GM23338 (cell line): Measurements from ENCODE around the gene BTC. TPM values are rescaled to one million over a fixed set of nuclear protein-coding genes. Genes with fewer than 3 reads are reported as not detected.

Experiments
- ATAC-seq: fragments of 200-7000 bp; cut with Tn5 transposase; 3 replicates; pipeline ENCODE4 v1.9.1; 2020
- DNase-seq: peaks from one replicate; pipeline ENCODE4 v3.0.0-alpha.2; 2015; ENCODE audit warnings: low spot score
- H2AFZ ChIP-seq: fragments of 200-600 bp; sonication (generic); 2 replicates; pipeline ENCODE4 v1.8.0; 2016; ENCODE audit warnings: antibody characterized with exemption, mild to moderate bottlenecking, moderate library complexity
- H3F3A ChIP-seq: fragments of 200-600 bp; sonication (generic); replicated peaks from 2 replicates; pipeline ENCODE4 v1.8.0; 2017; ENCODE audit warnings: antibody characterized with exemption, mixed run types, low read depth
- H3K27ac ChIP-seq: fragments of 200-600 bp; sonication (generic); 2 replicates; pipeline ENCODE4 v1.6.1; 2016; ENCODE audit warnings: low read depth
- H3K27me3 ChIP-seq: fragments of 200-600 bp; sonication (generic); 2 replicates; pipeline ENCODE4 v1.8.0; 2016; ENCODE audit warnings: mild to moderate bottlenecking, mixed run types, moderate library complexity; ENCODE audit not compliant: insufficient read depth
- H3K36me3 ChIP-seq: fragments of 200-600 bp; sonication (generic); 2 replicates; pipeline ENCODE4 v1.8.0; 2016; ENCODE audit warnings: mild to moderate bottlenecking; ENCODE audit not compliant: insufficient read depth
- H3K4me1 ChIP-seq: fragments of 200-600 bp; sonication (generic); 2 replicates; pipeline ENCODE4 v1.8.0; 2016; ENCODE audit warnings: mild to moderate bottlenecking, moderate library complexity; ENCODE audit not compliant: insufficient read depth
- H3K4me2 ChIP-seq: fragments of 200-600 bp; sonication (generic); 2 replicates; pipeline ENCODE4 v1.7.1; 2017; ENCODE audit warnings: mixed run types
- H3K4me3 ChIP-seq: fragments of 200-600 bp; sonication (generic); 2 replicates; pipeline ENCODE4 v1.6.1; 2016; ENCODE audit warnings: mixed run types
- H3K79me2 ChIP-seq: fragments of 200-600 bp; sonication (generic); replicated peaks from 2 replicates; pipeline ENCODE4 v1.8.0; 2017; ENCODE audit warnings: mild to moderate bottlenecking; ENCODE audit not compliant: insufficient read depth
- H3K9me2 ChIP-seq: fragments of 200-600 bp; sonication (generic); 2 replicates; pipeline ENCODE4 v1.8.0; 2017; ENCODE audit not compliant: insufficient read depth
- H4K20me1 ChIP-seq: fragments of 200-600 bp; sonication (generic); replicated peaks from 2 replicates; pipeline ENCODE4 v1.8.0; 2017; ENCODE audit warnings: mild to moderate bottlenecking; ENCODE audit not compliant: insufficient read depth
- H3K27ac Mint-ChIP-seq: 2 replicates; pipeline ENCODE4 v1.8.0; 2020; ENCODE audit warnings: inconsistent platforms, mild to moderate bottlenecking, moderate library complexity, mixed read lengths
- H3K27me3 Mint-ChIP-seq: 3 replicates; pipeline ENCODE4 v1.8.0; 2022; ENCODE audit warnings: low read depth, mild to moderate bottlenecking, moderate library complexity, mixed read lengths, inconsistent platforms; ENCODE audit not compliant: insufficient read depth, poor library complexity
- H3K36me3 Mint-ChIP-seq: 3 replicates; pipeline ENCODE4 v1.8.0; 2021; ENCODE audit warnings: low read depth, mild to moderate bottlenecking, inconsistent platforms, moderate library complexity, mixed read lengths
- H3K4me1 Mint-ChIP-seq: 3 replicates; pipeline ENCODE4 v1.8.0; 2020; ENCODE audit warnings: mild to moderate bottlenecking, inconsistent platforms, mixed read lengths
- H3K4me3 Mint-ChIP-seq: 3 replicates; pipeline ENCODE4 v1.8.0; 2021; ENCODE audit warnings: moderate library complexity, mild to moderate bottlenecking, inconsistent platforms, mixed read lengths
- H3K9me3 Mint-ChIP-seq: 3 replicates; pipeline ENCODE4 v1.8.0; 2020; ENCODE audit warnings: moderate library complexity, mild to moderate bottlenecking, inconsistent platforms, mixed read lengths
- EZH2phosphoT487 ChIP-seq: fragments of 200-600 bp; sonication (generic); IDR thresholded peaks from one replicate; pipeline ENCODE4 v1.8.1; 2018; ENCODE audit warnings: antibody characterized with exemption; ENCODE audit not compliant: unreplicated experiment
- JUNB ChIP-seq: IDR thresholded peaks from one replicate; pipeline ENCODE4 v1.6.1; 2016; ENCODE audit warnings: antibody characterized with exemption; ENCODE audit not compliant: unreplicated experiment
- STAT1 ChIP-seq: IDR thresholded peaks from one replicate; pipeline ENCODE4 v1.6.1; 2016; ENCODE audit warnings: antibody characterized with exemption; ENCODE audit not compliant: unreplicated experiment
- polyA plus RNA-seq: library from polyadenylated mRNA; unstranded; fragments of >200 nt; fragmentation: Nextera tagmentation; extraction: Ambion mirVana; gene quantifications from 2 replicates; pipeline ENCODE4 v1.2.1, GENCODE V29; 2016
- total RNA-seq: library from RNA; depleted of rRNA; stranded (reverse); fragments of >200 nt; shearing (Covaris generic); gene quantifications from 2 replicates; pipeline ENCODE4 v1.2.3, GENCODE V29; 2014
- TF ChIP-seq, protein P1 (sequence below): fragments of 250-450 bp; sonication (Bioruptor Pico); IDR thresholded peaks from 2 replicates; pipeline ENCODE4 v1.5.0; 2020; ENCODE audit warnings: mild to moderate bottlenecking, moderate library complexity
- TF ChIP-seq, protein P2 (sequence below), 2 experiments: fragments of 200-600 bp in 1 of 2; sonication (generic) in 1 of 2; conservative IDR thresholded peaks; 2 replicates each; pipeline versions ENCODE4 v1.5.1 to v1.6.1; 2016 to 2017; ENCODE audit warnings: antibody characterized with exemption in 2 of 2, low read depth in 2 of 2, mild to moderate bottlenecking in 2 of 2, moderate library complexity in 1 of 2
- TF ChIP-seq, protein P3 (sequence below): IDR thresholded peaks from one replicate; pipeline ENCODE4 v1.6.1; 2018; ENCODE audit warnings: antibody characterized with exemption; ENCODE audit not compliant: unreplicated experiment

The BTC gene
- total and polyA plus RNA-seq, 2 experiments from 2014 or later = 0.18 to 0.59 TPM

DNA sequence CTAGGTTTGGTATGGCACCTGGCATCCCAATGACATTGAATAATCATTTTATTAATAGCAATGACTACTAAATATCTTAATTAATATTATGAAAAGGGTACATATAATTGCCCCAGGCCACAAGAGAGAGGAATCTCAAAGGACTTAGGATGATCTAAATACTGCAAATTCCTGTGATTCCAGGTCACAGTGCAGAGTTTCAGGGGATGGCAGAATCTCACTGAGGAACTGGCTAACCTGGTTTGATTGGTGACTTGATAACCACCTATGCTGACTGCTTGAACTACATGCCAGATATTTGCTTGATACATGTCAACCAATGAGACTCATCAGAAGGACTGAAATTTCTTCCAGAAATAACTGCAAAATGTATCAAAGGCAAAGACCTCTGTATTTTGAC lies 37.2 kb downstream of the BTC start (continued):
- TF ChIP-seq, protein P1, sequence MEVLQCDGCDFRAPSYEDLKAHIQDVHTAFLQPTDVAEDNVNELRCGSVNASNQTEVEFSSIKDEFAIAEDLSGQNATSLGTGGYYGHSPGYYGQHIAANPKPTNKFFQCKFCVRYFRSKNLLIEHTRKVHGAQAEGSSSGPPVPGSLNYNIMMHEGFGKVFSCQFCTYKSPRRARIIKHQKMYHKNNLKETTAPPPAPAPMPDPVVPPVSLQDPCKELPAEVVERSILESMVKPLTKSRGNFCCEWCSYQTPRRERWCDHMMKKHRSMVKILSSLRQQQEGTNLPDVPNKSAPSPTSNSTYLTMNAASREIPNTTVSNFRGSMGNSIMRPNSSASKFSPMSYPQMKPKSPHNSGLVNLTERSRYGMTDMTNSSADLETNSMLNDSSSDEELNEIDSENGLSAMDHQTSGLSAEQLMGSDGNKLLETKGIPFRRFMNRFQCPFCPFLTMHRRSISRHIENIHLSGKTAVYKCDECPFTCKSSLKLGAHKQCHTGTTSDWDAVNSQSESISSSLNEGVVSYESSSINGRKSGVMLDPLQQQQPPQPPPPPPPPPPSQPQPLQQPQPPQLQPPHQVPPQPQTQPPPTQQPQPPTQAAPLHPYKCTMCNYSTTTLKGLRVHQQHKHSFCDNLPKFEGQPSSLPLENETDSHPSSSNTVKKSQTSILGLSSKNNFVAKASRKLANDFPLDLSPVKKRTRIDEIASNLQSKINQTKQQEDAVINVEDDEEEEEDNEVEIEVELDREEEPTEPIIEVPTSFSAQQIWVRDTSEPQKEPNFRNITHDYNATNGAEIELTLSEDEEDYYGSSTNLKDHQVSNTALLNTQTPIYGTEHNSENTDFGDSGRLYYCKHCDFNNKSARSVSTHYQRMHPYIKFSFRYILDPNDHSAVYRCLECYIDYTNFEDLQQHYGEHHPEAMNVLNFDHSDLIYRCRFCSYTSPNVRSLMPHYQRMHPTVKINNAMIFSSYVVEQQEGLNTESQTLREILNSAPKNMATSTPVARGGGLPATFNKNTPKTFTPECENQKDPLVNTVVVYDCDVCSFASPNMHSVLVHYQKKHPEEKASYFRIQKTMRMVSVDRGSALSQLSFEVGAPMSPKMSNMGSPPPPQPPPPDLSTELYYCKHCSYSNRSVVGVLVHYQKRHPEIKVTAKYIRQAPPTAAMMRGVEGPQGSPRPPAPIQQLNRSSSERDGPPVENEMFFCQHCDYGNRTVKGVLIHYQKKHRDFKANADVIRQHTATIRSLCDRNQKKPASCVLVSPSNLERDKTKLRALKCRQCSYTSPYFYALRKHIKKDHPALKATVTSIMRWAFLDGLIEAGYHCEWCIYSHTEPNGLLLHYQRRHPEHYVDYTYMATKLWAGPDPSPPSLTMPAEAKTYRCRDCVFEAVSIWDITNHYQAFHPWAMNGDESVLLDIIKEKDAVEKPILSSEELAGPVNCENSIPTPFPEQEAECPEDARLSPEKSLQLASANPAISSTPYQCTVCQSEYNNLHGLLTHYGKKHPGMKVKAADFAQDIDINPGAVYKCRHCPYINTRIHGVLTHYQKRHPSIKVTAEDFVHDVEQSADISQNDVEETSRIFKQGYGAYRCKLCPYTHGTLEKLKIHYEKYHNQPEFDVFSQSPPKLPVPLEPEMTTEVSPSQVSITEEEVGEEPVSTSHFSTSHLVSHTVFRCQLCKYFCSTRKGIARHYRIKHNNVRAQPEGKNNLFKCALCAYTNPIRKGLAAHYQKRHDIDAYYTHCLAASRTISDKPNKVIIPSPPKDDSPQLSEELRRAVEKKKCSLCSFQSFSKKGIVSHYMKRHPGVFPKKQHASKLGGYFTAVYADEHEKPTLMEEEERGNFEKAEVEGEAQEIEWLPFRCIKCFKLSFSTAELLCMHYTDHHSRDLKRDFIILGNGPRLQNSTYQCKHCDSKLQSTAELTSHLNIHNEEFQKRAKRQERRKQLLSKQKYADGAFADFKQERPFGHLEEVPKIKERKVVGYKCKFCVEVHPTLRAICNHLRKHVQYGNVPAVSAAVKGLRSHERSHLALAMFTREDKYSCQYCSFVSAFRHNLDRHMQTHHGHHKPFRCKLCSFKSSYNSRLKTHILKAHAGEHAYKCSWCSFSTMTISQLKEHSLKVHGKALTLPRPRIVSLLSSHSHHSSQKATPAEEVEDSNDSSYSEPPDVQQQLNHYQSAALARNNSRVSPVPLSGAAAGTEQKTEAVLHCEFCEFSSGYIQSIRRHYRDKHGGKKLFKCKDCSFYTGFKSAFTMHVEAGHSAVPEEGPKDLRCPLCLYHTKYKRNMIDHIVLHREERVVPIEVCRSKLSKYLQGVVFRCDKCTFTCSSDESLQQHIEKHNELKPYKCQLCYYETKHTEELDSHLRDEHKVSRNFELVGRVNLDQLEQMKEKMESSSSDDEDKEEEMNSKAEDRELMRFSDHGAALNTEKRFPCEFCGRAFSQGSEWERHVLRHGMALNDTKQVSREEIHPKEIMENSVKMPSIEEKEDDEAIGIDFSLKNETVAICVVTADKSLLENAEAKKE (CRISPR knock-in tag) = no peak
- TF ChIP-seq STAT1 (no peak), JUNB (no peak), EZH2phosphoT487 (no peak)
- TF ChIP-seq, protein P2, sequence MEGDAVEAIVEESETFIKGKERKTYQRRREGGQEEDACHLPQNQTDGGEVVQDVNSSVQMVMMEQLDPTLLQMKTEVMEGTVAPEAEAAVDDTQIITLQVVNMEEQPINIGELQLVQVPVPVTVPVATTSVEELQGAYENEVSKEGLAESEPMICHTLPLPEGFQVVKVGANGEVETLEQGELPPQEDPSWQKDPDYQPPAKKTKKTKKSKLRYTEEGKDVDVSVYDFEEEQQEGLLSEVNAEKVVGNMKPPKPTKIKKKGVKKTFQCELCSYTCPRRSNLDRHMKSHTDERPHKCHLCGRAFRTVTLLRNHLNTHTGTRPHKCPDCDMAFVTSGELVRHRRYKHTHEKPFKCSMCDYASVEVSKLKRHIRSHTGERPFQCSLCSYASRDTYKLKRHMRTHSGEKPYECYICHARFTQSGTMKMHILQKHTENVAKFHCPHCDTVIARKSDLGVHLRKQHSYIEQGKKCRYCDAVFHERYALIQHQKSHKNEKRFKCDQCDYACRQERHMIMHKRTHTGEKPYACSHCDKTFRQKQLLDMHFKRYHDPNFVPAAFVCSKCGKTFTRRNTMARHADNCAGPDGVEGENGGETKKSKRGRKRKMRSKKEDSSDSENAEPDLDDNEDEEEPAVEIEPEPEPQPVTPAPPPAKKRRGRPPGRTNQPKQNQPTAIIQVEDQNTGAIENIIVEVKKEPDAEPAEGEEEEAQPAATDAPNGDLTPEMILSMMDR (conservative IDR thresholded peaks at IDR 0.05; ENCODE audit: low read depth in 2 of 2) = no peak

DNA sequence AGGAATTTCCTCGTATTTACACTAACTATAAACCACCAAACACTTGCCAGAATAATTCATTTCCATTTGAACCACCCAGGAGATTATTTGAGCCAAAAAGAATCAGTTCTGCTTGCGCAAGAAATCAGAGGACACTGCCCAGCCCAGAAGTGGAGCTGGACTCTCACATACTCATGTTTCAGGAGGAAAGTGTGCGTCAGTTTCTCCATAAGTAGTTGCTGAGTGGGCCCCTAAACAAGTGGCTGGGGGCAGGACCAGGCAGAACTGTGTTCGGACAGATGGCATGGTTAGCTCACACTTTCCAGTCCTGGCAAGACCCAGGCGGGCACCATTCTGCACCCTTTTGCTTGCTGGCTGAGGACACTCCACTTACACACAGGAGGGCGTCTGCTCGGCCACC lies 38.8 kb downstream of the BTC start:
- no peaks in the 10 kb centered on the region for H3K79me2 ChIP-seq
- no peaks in the 10 kb centered on the region for H4K20me1 ChIP-seq
- no peak overlapping the region for H3K27ac ChIP-seq
- no peaks in the 10 kb centered on the region for H3K9me2 ChIP-seq
- no peak overlapping the region for H2AFZ ChIP-seq
- no peaks in the 10 kb centered on the region for H3K27me3 ChIP-seq
- no peak overlapping the region for H3K4me3 ChIP-seq
- DNase-seq (no peak), ATAC-seq (no peak)
- Mint-ChIP-seq H3K4me3 (no peak overlapping the region), H3K36me3 (no peaks in the 10 kb centered on the region), H3K27me3 (no peaks in the 10 kb centered on the region), H3K9me3 (no peaks in the 10 kb centered on the region), H3K4me1 (no peaks in the 10 kb centered on the region), H3K27ac (no peak overlapping the region)
- no peaks in the 10 kb centered on the region for H3F3A ChIP-seq
- H3K4me2 ChIP-seq = no peak overlapping the region
- no peaks in the 10 kb centered on the region for H3K4me1 ChIP-seq
- no peaks in the 10 kb centered on the region for H3K36me3 ChIP-seq
- TF ChIP-seq EZH2phosphoT487 = no peak
- TF ChIP-seq, protein P3, sequence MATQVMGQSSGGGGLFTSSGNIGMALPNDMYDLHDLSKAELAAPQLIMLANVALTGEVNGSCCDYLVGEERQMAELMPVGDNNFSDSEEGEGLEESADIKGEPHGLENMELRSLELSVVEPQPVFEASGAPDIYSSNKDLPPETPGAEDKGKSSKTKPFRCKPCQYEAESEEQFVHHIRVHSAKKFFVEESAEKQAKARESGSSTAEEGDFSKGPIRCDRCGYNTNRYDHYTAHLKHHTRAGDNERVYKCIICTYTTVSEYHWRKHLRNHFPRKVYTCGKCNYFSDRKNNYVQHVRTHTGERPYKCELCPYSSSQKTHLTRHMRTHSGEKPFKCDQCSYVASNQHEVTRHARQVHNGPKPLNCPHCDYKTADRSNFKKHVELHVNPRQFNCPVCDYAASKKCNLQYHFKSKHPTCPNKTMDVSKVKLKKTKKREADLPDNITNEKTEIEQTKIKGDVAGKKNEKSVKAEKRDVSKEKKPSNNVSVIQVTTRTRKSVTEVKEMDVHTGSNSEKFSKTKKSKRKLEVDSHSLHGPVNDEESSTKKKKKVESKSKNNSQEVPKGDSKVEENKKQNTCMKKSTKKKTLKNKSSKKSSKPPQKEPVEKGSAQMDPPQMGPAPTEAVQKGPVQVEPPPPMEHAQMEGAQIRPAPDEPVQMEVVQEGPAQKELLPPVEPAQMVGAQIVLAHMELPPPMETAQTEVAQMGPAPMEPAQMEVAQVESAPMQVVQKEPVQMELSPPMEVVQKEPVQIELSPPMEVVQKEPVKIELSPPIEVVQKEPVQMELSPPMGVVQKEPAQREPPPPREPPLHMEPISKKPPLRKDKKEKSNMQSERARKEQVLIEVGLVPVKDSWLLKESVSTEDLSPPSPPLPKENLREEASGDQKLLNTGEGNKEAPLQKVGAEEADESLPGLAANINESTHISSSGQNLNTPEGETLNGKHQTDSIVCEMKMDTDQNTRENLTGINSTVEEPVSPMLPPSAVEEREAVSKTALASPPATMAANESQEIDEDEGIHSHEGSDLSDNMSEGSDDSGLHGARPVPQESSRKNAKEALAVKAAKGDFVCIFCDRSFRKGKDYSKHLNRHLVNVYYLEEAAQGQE = no peak
